Hindlimb muscle (tissue), 1 donor: Measurements from ENCODE around the gene TSPOAP1. TPM values are rescaled to one million over a fixed set of nuclear protein-coding genes. Genes with fewer than 3 reads are reported as not detected.

Experiments
- DNase-seq: peaks from one replicate; pipeline ENCODE4 v3.0.0-alpha.2; 2013
- polyA plus RNA-seq: library from polyadenylated mRNA; unstranded; fragments of 120-200 nt; gene quantifications from one replicate; pipeline ENCODE4 v1.2.1, GENCODE V29; 2013; ENCODE audit not compliant: insufficient read length

Gene TSPOAP1
- polyA plus RNA-seq, 1 donor: 5.5 TPM

- no peak for DNase-seq
Observed at GRCh38 chr17:58327363-58328194, 1.0 kb downstream of the TSPOAP1 start.

GRCh38 chr17:58326609-58327362, 1.8 kb downstream of the TSPOAP1 start:
- DNase-seq: no peak

- no peak for DNase-seq
Observed at GRCh38 chr17:58325976-58326468, 2.6 kb downstream of the TSPOAP1 start.

GRCh38 chr17:58325289-58325726, 3.3 kb downstream of the TSPOAP1 start:
- DNase-seq: no peak

- DNase-seq: no peak
Observed at GRCh38 chr17:58324409-58325288, 3.9 kb downstream of the TSPOAP1 start.

- no peak for DNase-seq
Observed at GRCh38 chr17:58324056-58324408, 4.6 kb downstream of the TSPOAP1 start.

GRCh38 chr17:58323366-58324055, 5.1 kb downstream of the TSPOAP1 start:
- DNase-seq: no peak

GRCh38 chr17:58322581-58323185, 5.9 kb downstream of the TSPOAP1 start:
- DNase-seq: no peak

GRCh38 chr17:58321571-58322525, 6.7 kb downstream of the TSPOAP1 start:
- no peak for DNase-seq

- DNase-seq: no peak
Observed at GRCh38 chr17:58320570-58321323, 7.8 kb downstream of the TSPOAP1 start.

- DNase-seq: no peak
Observed at GRCh38 chr17:58320163-58320558, 8.4 kb downstream of the TSPOAP1 start.

GRCh38 chr17:58319173-58320162, 9.1 kb downstream of the TSPOAP1 start:
- DNase-seq: no peak

- DNase-seq: no peak
Observed at GRCh38 chr17:58318627-58319172, 9.9 kb downstream of the TSPOAP1 start.

GRCh38 chr17:58318065-58318481, 10.5 kb downstream of the TSPOAP1 start:
- DNase-seq: no peak

GRCh38 chr17:58317421-58318064, 11.1 kb downstream of the TSPOAP1 start:
- DNase-seq: no peak

- DNase-seq: no peak
Observed at GRCh38 chr17:58316260-58316960, 12.2 kb downstream of the TSPOAP1 start.

- no peak for DNase-seq
Observed at GRCh38 chr17:58315750-58316149, 12.8 kb downstream of the TSPOAP1 start.
